ENCODE results near the gene PTAR1.

The PTAR1 gene

GRCh38 chr9:69744688-69745380 lies 15.0 kb downstream of the PTAR1 start:
- no peak for DNase-seq (ENCODE audit: extremely low spot score)
- CTCF ChIA-PET = interaction anchor here (1.7 to 3.7 kb wide), 4 partner anchors 9 to 72 kb away, joined by 5 to 21 read pairs (median 10); partner anchors contain the start of gene APBA1
- no peak for TF ChIP-seq CTCF (IDR thresholded peaks at IDR 0.05; ENCODE audit: control extremely low read depth, extremely low read depth, low read depth, missing control alignments)
- POLR2A ChIA-PET = no interaction called here

GRCh38 chr9:69743930-69744329 lies 15.9 kb downstream of the PTAR1 start:
- DNase-seq (ENCODE audit: extremely low spot score) = no peak
- POLR2A ChIA-PET = no interaction called here
- no peak for TF ChIP-seq CTCF (IDR thresholded peaks at IDR 0.05; ENCODE audit: control extremely low read depth, extremely low read depth, low read depth, missing control alignments)
- CTCF ChIA-PET = interaction anchor here (3.7 kb wide), 1 partner anchor 8 kb away, joined by 21 read pairs; no protein-coding TSS in a partner anchor

GRCh38 chr9:69740872-69741505 lies 18.8 kb downstream of the PTAR1 start:
- ChIA-PET CTCF (interaction anchor here (1.4 kb wide), 1 partner anchor 9 kb away, joined by 4 read pairs; no protein-coding TSS in a partner anchor), POLR2A (no interaction called here)
- TF ChIP-seq CTCF (IDR thresholded peaks at IDR 0.05; ENCODE audit: control extremely low read depth, extremely low read depth, low read depth, missing control alignments) = no peak
- DNase-seq (ENCODE audit: extremely low spot score) = no peak

GRCh38 chr9:69731348-69731747 lies 28.5 kb downstream of the PTAR1 start:
- CTCF ChIA-PET = interaction anchor here (1.0 kb wide), 1 partner anchor 16 kb away, joined by 3 read pairs; no protein-coding TSS in a partner anchor
- POLR2A ChIA-PET = no interaction called here
- no peak for TF ChIP-seq CTCF (IDR thresholded peaks at IDR 0.05; ENCODE audit: control extremely low read depth, extremely low read depth, low read depth, missing control alignments)
- DNase-seq (ENCODE audit: extremely low spot score) = no peak

- no peak for TF ChIP-seq CTCF (IDR thresholded peaks at IDR 0.05; ENCODE audit: control extremely low read depth, extremely low read depth, low read depth, missing control alignments)
- ChIA-PET POLR2A (no interaction called here), CTCF (interaction anchor here (1.6 kb wide), 1 partner anchor 15 kb away, joined by 5 read pairs; no protein-coding TSS in a partner anchor)
- no peak for DNase-seq (ENCODE audit: extremely low spot score)
Observed at GRCh38 chr9:69719983-69720382, 39.8 kb downstream of the PTAR1 start.

GRCh38 chr9:69719367-69719766 lies 40.4 kb downstream of the PTAR1 start:
- ChIA-PET CTCF (no interaction called here), POLR2A (no interaction called here)
- no peak for DNase-seq (ENCODE audit: extremely low spot score)
- no peak for TF ChIP-seq CTCF (IDR thresholded peaks at IDR 0.05; ENCODE audit: control extremely low read depth, extremely low read depth, low read depth, missing control alignments)
